DOHH2 (cell line): ENCODE measurements around the gene ARF1.

Experiments
- EZH2phosphoT487 ChIP-seq: fragments of 200-600 bp; sonication (generic); IDR thresholded peaks from 2 replicates; pipeline ENCODE4 v1.6.1; 2017; ENCODE audit warnings: borderline replicate concordance, mild to moderate bottlenecking, antibody characterized with exemption, low read length, moderate library complexity, mixed read lengths
- TF ChIP-seq, protein P1 (sequence below): fragments of 200-600 bp; sonication (generic); IDR thresholded peaks from one replicate; pipeline ENCODE4 v1.5.1; 2014; ENCODE audit warnings: antibody characterized with exemption, mild to moderate bottlenecking, low read depth, low read length; ENCODE audit not compliant: poor library complexity, severe bottlenecking

DNA sequence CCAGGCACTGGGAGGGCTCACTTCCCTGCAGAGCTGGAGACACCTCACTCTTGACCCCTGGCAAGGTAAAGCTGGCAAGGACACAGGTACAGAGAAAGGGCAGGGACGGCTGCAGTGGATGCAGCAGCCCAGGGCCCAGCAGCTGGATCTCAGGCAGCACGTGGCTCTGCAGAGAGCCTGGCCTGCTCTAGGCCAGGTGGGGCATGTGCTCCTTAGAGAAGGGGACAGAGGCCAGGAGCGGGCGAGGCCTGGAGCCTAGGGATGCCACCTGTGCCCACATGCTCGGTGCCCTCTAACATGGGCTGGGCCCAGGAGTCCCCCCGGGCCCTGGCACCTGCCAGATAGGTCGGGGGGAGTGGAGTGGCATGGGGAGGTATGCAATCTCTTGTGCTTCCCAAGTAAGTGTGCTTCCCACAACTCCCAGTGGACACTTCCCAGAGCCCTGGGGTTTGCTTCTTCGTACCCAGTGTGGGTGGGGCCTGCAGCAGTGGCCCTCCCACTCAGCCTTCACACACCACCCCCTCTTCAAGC, 45.7 kb upstream of the ARF1 start:
- TF ChIP-seq, protein P1, sequence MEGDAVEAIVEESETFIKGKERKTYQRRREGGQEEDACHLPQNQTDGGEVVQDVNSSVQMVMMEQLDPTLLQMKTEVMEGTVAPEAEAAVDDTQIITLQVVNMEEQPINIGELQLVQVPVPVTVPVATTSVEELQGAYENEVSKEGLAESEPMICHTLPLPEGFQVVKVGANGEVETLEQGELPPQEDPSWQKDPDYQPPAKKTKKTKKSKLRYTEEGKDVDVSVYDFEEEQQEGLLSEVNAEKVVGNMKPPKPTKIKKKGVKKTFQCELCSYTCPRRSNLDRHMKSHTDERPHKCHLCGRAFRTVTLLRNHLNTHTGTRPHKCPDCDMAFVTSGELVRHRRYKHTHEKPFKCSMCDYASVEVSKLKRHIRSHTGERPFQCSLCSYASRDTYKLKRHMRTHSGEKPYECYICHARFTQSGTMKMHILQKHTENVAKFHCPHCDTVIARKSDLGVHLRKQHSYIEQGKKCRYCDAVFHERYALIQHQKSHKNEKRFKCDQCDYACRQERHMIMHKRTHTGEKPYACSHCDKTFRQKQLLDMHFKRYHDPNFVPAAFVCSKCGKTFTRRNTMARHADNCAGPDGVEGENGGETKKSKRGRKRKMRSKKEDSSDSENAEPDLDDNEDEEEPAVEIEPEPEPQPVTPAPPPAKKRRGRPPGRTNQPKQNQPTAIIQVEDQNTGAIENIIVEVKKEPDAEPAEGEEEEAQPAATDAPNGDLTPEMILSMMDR = no peak
- TF ChIP-seq EZH2phosphoT487 = no peak
